ENCODE results near the gene SNCG. TPM values are rescaled to one million over a fixed set of nuclear protein-coding genes. Genes with fewer than 3 reads are reported as not detected.
"Not testable (repeated sequence)": the region's sequence is repeated elsewhere in the genome, so short reads cannot be mapped to it uniquely, and the experiment has no call there.

SNCG gene
- 24.7 TPM for total RNA-seq
- long read RNA-seq, transcript SNCG-202 (5 exons, 701 nt), result major isoform, 13 of 19 reads
- long read RNA-seq, partial matches to known transcripts, result 2 of 19 reads
- long read RNA-seq, other reads (novel, unspliced or antisense), result 4 of 19 reads

DNA sequence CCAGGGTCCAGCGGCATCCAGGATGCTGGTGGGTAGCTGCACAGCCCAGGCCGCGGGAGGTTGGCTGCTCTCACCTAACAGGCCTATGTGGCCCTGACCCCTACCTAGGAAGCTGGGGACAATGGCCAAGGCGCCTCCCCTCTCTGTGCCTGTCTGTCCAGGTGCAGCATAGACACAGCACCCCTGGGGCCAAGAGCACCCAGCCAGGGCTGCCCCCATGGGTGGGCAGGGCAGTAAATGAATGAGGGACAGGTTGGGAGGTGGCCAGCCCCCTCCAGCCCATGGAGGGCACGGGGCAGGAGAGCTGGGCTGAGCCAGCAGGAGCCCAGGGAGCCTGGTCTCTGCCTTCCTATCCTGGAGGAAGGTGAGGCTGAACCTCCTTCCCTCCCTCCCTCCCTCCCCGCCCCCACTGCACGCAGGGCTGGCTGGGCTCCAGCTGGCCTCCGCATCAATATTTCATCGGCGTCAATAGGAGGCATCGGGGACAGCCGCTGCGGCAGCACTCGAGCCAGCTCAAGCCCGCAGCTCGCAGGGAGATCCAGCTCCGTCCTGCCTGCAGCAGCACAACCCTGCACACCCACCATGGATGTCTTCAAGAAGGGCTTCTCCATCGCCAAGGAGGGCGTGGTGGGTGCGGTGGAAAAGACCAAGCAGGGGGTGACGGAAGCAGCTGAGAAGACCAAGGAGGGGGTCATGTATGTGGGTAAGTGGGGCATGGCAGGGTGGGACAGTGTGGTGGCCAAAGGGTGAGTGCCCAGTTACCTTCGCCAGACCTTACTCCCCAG is at the start of gene SNCG:
Gene SNCG, plus strand, starts transcription at position 484 of the 785 bp plus-strand sequence. Its CDS starts 99 bp downstream, at position 583.
- ATAC-seq, result no peak
- intact Hi-C loops (cut with DNase I), result no loop called here
- DNase-seq (ENCODE audit: missing footprints), result peak; percentile 81

DNA sequence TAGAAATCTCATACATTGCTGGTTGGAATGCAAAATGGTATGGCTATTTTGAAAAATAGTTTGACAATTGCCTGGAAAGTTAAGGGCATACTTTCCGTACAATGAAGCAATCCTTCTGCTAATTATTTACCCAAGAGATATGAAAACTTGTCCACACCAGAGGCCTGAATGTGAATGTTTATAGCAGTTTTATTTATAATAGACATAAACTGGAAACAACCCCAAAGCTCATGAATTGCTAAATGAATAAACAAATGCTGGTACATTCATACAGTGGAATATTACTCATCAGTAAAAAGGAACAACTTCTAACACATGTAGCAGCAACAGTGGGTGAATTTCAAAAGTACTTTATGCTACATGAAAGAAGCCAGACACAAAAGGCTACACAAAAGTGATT is 43.7 kb upstream of the SNCG start:
- intact Hi-C loops (cut with DNase I), result no loop called here
- DNase-seq (ENCODE audit: missing footprints) (no peak), ATAC-seq (no peak)

DNA sequence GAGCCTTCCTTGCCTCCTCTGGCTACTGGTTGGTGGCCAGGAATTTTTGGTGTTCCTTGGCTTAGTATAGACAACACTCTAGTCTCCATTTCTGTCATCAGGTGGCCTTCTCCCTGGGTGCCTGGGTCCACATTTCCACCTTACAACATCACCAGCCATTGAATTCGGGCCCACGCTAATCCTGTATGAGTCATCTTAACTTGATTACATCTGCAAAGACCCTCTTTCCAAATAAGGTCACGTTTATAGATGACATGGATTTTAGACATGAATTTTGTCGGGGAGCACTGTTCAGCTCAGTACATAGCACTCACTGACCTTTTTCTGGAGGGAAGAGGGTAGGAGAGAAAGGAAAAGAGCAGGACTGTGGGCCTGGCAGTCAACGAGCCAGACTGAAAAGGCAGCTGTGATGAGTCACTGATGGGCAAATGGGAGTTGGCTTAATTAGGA is 40.4 kb upstream of the SNCG start:
- no peak for DNase-seq (ENCODE audit: missing footprints)
- intact Hi-C loops (cut with DNase I), result no loop called here
- ATAC-seq, result peak; percentile 40

DNA sequence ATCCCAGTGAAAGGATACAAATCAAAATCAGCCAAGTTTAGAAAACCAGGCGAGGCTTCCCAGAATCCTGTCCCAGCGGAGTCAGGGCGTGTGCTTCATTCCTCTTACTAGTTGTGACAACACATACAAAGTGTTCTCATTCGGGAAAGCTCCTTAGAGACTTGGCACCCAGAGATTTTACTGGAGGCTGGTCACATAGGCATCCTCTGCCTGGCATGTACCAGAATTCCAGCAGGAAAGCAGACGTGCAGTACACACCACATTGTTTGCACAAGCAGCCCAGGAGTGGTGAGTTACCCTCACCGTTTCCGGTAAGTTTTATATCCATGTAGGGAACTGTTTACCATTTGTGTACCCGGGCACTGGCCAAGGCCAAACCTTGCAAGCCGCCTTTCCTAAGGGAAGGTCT is 35.8 kb upstream of the SNCG start:
- intact Hi-C loops (cut with DNase I), result no loop called here
- ATAC-seq, result peak; percentile 15

DNA sequence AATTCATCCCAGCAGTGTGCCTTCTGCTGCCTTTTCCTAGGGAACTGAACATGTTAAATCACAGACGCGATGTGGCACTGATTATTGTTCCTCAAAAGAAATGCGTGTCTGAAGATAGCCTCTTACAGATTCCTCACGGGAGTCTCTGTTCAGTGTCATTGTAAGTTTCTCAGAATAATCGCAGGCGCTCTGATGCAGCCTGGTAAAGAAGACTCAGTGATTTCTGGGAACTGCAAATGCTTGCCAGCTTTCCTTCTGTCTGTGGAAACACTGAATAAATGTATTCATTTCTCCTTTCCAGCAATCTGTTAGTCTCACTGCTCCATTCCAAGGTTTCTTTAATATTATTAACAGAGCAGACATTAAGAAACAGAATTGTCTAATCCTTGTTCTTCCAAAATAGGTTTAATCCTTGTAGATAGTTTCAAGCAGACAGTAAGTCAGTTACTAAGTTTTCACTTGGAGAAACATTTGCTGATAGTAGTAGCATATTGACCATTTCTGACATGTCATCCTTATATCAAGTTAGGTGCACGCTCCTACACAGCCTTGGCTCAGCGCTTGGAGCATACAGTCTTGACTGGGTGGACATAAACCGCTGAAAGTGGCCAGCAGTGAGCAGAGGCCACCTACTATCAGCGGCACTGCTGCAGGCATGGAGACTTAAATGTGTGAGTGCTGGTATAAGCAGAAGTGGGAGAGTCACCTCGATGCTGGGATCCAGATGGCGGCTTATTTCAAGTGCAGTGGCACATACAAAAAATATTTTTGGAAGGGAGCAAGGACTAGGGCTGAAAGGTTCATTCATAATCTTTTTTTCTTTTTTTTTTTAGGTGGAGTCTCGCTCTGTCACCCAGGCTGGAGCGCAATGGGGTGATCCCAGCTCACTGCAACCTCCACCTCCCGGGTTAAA is 28.7 kb upstream of the SNCG start:
- ATAC-seq, result no peak
- intact Hi-C loops (cut with DNase I), result no loop called here
- no peak for DNase-seq (ENCODE audit: missing footprints)

More for the DNA sequence above, 35.8 kb upstream of the SNCG start:
- DNase-seq (ENCODE audit: missing footprints), result no peak

DNA sequence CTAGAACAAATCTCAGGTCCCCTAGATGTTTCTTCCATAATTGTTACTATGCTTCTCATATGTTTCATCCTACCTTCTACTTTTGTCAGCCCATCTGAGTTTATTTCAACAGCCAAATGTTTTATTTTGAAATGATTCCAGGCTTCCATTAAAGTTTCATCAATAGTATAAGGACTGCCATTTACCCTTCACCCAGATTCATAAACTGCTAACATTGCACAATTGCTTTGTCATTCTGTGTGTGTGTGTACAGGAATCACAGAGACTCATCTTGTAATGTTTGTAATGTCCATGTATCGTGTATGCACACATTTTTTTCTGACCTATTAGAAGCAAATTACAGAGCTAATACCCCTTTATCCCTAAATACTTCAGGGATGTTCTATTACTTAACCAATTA is 26.5 kb upstream of the SNCG start:
- intact Hi-C loops (cut with DNase I), result no loop called here
- ATAC-seq (no peak), DNase-seq (ENCODE audit: missing footprints) (no peak)

DNA sequence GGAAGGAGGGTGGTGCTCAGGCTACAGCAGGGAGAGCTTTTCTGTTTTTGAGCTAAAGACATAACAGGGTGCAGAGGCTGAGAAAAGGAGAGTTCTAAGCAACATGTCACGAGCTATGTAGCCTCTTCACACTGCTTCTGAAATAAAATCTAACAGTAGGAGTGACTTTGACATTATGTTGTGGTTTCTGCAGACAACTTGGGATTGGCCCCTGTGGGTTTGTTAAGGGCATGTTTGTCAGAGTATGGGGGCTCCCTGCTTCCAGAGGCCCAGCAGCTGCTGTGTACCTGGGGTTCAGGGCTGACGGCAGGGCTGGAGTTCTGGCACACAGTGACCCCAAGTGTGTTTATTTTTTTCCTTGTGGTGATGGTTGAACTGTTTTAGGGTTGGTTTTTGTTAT is 25.7 kb upstream of the SNCG start:
- ATAC-seq, result no peak
- intact Hi-C loops (cut with DNase I), result no loop called here
- no peak for DNase-seq (ENCODE audit: missing footprints)

DNA sequence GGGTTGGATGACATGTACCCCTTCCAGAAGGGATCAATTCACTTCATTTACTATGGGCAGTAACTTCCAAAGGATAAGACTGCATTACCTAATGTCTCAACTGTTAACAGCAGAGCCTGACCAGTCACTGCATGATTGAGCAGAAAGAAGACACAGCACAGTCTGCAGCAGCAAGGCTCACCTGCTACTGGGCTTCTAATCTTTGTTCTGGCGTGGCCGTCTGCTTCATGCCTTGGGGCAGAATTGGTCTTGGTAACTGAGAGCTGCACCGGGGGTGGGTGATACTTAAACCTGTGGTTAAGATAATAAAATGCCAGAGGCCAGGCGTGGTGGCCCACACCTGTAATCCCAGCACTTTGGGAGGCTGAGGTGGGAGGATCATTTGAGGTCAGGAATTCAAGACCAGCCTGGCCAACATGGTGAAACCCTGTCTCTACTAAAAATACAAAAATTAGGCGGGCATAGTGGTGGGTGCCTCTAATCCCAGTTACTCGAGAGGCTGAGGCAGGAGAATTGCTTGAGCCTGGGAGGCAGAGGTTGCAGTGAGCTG is 24.2 kb upstream of the SNCG start:
- intact Hi-C loops (cut with DNase I); DNase-seq (ENCODE audit: missing footprints); ATAC-seq: not testable (repeated sequence)

DNA sequence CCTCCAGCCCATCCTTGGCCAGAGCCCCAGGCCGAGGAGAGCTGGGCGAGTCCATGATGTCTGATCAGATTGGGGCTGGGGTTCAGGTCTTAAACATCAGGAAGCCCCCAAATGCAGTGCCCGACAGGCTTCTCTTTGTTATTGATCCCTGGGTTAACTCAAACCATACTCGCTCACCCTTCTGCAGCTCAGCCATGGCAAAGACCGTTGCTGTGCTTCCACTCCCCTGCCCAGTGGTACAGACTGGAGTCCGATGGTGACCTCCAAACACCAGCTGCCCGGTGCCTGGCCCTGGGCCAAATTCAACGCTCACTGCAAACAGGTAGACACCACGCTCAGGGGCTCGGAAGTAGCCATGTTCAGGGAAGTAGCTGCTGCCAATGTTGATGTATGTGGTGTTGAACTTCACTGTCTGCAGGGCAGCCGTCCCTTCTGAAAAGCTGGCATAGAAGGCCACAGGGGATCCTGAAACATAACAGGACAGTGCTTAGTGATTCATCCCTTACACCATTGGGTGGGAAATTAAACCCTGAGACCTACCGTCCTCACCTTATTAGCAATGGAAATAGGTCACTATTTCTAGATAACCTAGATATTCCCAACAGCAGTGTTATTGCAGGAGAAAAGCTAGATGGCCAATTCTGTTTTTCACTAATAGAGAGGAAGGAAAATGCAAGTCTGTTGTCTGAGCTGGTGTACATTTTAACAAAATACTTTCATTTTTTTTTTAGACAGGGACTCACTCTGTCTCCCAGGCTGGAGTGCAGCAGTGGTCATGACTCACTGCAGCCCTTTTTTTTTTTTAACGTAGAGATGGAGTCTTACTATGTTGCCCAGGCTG is 21.5 kb upstream of the SNCG start:
- no peak for ATAC-seq
- peak; percentile 71 for DNase-seq (ENCODE audit: missing footprints)
- intact Hi-C loops (cut with DNase I), result loop anchor here (5.0 kb wide), 2 partner anchors 35 to 155 kb away; partner anchors contain the start of gene GLUD1

DNA sequence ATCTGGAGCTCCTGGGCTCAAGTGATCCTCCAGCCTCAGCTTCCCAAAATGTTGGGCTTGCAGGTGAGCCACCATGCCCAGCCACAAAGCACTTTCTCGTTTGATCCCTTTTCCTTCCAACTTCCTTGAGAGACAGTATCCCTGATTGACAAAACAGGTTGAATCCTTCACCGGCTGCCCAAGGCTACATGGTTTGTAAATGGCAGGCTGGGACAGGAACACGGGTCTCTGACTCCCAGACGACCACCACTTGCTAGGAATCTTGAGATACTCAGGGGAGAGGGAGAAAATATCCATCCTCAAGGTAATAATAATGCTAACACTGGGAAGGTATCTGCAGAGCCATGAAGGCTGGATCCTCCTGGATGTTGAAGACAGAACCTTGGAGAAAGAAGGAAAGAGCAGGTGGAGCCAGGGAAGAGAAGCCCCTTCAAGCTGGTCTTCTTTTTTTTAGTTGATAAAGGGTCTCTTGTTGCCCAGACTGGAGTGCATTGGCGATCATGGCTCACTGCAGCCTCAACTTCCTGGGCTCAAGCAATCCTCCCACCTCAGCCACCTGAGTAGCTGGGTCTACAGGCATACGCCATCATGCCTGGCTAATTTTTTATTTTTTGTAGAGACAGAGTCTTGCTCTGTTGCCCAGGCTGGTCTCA is 20.8 kb upstream of the SNCG start:
- ATAC-seq (no peak), DNase-seq (ENCODE audit: missing footprints) (no peak)
- intact Hi-C loops (cut with DNase I), result loop anchor here (2.0 to 5.0 kb wide), 3 partner anchors 23 to 155 kb away; partner anchors contain the start of gene GLUD1

DNA sequence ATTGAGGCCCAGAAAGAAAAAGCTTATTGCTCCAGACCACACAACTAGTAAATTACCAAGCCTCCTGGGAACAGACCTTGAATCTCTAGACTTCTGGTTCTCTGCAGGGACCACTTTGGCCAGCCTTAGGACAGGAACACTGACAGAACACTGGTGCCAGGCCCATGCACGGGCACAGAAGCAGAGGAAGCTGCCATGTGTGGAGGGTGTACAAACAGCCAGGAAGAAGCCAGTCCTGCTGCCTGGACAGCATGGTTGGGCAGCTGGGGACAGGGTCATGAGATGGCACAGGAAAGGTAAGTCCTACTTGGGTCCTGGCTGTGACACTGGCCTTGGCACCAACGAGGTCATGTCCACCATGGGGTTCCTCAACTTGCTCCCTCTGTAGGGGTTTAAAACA is 20.1 kb upstream of the SNCG start:
- intact Hi-C loops (cut with DNase I), result loop anchor here (2.0 to 5.0 kb wide), 3 partner anchors 23 to 154 kb away; partner anchors contain the start of gene GLUD1
- DNase-seq (ENCODE audit: missing footprints), result no peak
- no peak for ATAC-seq

DNA sequence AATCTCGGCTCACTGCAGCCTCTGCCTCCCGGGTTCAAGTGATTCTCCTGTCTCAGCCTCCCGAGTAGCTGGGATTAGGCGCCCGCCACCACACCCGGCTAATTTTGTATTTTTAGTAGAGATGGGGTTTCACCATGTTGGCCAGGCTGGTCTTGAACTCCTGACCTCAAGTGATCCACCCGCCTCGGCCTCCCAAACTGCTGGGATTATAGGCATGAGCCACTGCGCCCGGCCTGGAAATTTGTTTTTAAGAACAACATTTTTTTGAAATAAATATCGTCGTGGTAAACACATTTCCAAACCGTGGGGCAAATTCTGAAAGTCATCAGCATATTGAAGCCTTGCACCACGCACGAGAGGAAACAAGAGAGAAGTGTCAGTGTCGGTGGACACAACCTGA is 18.3 kb upstream of the SNCG start:
- intact Hi-C loops (cut with DNase I); ATAC-seq; DNase-seq (ENCODE audit: missing footprints): not testable (repeated sequence)

DNA sequence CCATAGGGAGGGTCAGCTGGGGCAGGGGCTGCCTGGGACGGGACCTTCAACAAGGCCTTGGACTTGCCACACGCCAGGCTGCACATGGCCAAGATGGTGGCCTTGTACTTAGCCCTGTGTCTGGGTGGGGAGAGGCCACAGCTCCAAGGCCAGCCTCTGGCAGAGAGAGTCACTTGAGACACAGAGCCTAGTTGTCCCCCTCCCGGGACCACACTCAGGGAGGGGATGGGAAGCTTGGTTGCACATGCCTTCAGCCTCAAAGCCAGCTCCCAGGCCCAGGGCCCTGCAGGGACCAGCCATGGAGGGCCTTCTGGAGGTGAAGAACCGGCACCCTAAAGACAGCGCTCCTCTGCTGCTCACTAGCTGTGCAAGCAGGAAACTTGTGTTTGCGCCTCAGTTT is 17.7 kb upstream of the SNCG start:
- DNase-seq (ENCODE audit: missing footprints), result no peak
- intact Hi-C loops (cut with DNase I), result no loop called here
- no peak for ATAC-seq

DNA sequence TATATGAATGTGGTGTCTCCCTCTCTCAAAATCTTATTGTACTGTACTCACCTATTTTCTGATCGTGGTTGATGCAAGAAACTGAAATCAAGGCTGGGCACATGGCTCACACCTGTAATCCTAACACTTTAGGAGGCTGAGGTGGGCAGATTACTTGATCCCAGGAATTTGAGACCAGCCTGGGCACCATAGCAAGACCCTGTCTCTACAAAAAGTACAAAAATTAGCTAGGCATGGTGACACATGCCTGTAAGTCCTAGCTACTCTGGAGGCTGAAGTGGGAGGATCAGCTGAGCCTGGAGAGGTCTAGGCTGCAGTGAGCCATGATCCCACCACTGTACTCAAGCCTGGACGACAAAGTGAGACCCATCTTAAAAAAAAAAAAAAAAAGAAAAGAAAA is 17.0 kb upstream of the SNCG start:
- intact Hi-C loops (cut with DNase I), result no loop called here
- no peak for ATAC-seq
- no peak for DNase-seq (ENCODE audit: missing footprints)

DNA sequence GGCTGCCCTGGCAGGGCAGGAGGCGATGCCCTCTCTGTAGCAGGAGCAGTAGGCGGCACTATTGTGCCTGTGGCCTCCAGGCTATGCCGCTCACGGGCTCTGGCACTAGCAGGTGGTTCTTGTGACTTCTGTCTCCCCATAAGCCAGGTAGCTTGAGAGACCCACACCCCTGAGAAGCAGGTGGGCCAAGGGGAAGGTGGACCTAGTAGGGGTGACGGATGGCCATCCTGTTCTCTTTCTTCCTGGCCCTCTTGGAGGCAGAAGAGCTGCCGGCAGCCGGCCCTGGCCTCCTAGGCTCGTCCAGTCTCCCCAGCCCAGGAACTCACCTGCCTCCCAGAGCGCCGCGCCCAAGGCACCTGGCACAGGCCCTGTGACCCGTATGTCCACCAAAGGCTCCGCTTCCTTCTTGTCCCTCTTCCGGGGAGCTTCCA is 16.4 kb upstream of the SNCG start:
- ATAC-seq (no peak), DNase-seq (ENCODE audit: missing footprints) (no peak)
- intact Hi-C loops (cut with DNase I), result no loop called here

DNA sequence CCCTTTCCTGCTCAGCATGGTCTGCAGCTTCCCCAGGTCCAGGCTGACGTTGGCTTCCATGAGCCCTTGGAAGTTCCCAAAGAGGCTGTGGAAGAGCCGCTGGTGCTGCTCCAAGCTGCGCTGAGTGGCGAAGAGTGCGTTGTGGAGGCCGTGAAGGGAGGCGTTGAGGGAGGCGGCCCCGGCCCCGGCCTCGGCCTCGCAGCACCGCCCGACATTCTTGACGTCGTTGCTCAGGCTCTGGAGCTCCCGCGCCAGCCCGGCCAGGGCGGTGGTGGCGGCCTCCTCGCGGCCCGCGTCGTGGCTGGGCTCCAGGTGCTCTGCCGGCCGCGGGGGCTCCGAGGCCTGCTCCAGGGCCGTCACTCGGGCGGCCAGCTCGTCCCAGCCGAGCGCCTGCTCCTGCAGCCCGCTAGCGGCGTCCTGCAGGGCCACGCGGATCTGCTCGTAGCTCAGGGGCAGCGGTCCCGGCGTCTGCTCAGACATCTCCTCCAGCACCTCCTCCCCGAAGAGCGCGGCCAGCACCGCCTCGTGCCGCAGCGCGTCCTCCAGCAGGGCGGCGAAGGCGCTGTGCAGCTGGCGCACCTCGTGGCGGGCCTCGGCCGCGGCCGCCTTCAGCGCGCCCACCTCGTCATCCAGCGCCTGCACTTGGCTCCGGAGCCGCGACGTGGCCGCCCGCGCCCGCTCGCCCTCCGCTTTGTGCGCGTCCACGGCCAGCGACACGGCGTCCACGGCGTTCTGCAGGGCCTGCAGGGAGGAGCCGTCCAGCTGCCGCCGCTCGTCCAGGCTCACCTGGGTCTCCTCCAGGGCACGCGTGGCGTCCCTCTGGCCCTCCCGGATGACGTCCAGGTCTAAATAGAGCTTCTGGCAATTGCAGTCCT is 15.7 kb upstream of the SNCG start:
- ATAC-seq (no peak), DNase-seq (ENCODE audit: missing footprints) (peak; percentile 69)
- intact Hi-C loops (cut with DNase I), result no loop called here

Measured in Right ventricle myocardium inferior (tissue), 1 donor.